HepG2 (cell line): ENCODE measurements around the gene BRAT1. TPM values are rescaled to one million over a fixed set of nuclear protein-coding genes. Genes with fewer than 3 reads are reported as not detected.

Experiments used
- ERF ChIP-seq: IDR thresholded peaks from 2 replicates; pipeline ENCODE4 v1.6.1; 2018; ENCODE audit warnings: missing biosample characterization, missing genetic modification reagents
- FOXC1 ChIP-seq: sonication (generic); formaldehyde crosslinking; IDR thresholded peaks from 2 replicates; pipeline ENCODE4 v1.8.0; 2022; ENCODE audit warnings: mild to moderate bottlenecking, missing genetic modification reagents, borderline replicate concordance
- KLF16 ChIP-seq, 2 experiments: sonication (generic) in 1 of 2; formaldehyde crosslinking in 1 of 2; IDR thresholded peaks; 2 replicates each; pipeline versions ENCODE4 v1.6.1 to v1.8.0; 2016 to 2023; ENCODE audit warnings: missing genetic modification reagents in 2 of 2, missing compliant biosample characterization in 1 of 2
- PHF20 ChIP-seq: sonication (generic); formaldehyde crosslinking; IDR thresholded peaks from 2 replicates; pipeline ENCODE4 v1.5.0; 2020; ENCODE audit warnings: mild to moderate bottlenecking, missing genetic modification reagents
- PHF21A ChIP-seq: sonication (generic); formaldehyde crosslinking; IDR thresholded peaks from 2 replicates; pipeline ENCODE4 v1.5.0; 2020; ENCODE audit warnings: mild to moderate bottlenecking, missing genetic modification reagents
- PITX1 ChIP-seq: sonication (generic); formaldehyde crosslinking; IDR thresholded peaks from 2 replicates; pipeline ENCODE4 v1.5.1; 2020; ENCODE audit warnings: mild to moderate bottlenecking, missing genetic modification reagents
- SAFB2 ChIP-seq: sonication (generic); formaldehyde crosslinking; IDR thresholded peaks from 2 replicates; pipeline ENCODE4 v1.5.1; 2020; ENCODE audit warnings: missing genetic modification reagents, low read depth, mild to moderate bottlenecking, borderline replicate concordance
- SP4 ChIP-seq: sonication (generic); formaldehyde crosslinking; IDR thresholded peaks from 2 replicates; pipeline ENCODE4 v1.8.1; 2023; ENCODE audit warnings: mild to moderate bottlenecking, missing genetic modification reagents
- STAG1 ChIP-seq: sonication (generic); formaldehyde crosslinking; IDR thresholded peaks from 2 replicates; pipeline ENCODE4 v1.4.0; 2020; ENCODE audit warnings: missing genetic modification reagents
- TBP ChIP-seq: sonication (generic); formaldehyde crosslinking; IDR thresholded peaks from 2 replicates; pipeline ENCODE4 v1.5.0; 2020; ENCODE audit warnings: missing genetic modification reagents
- THAP11 ChIP-seq: IDR thresholded peaks from 2 replicates; pipeline ENCODE4 v1.6.1; 2016; ENCODE audit warnings: missing biosample characterization, missing genetic modification reagents
- ZMAT5 ChIP-seq: sonication (generic); formaldehyde crosslinking; IDR thresholded peaks from 2 replicates; pipeline ENCODE4 v1.5.0; 2020; ENCODE audit warnings: mild to moderate bottlenecking, low read depth, missing genetic modification reagents, borderline replicate concordance
- ZNF710 ChIP-seq: sonication (generic); formaldehyde crosslinking; IDR thresholded peaks from 2 replicates; pipeline ENCODE4 v1.5.0; 2020; ENCODE audit warnings: mild to moderate bottlenecking, missing genetic modification reagents, borderline replicate concordance
- ZSCAN21 ChIP-seq: sonication (generic); formaldehyde crosslinking; IDR thresholded peaks from 2 replicates; pipeline ENCODE4 v1.8.0; 2022; ENCODE audit warnings: mild to moderate bottlenecking, missing genetic modification reagents, moderate library complexity, borderline replicate concordance
- polyA plus RNA-seq, 8 experiments: library from polyadenylated mRNA; depleted of rRNA in 3 of 8; stranded (reverse) in 7 of 8; unstranded in 1 of 8; fragments of >200 nt; fragmentation: Illumina TruSeq in 4 of 8; extraction: Trizol in 4 of 8; gene quantifications; 2 replicates each; pipeline versions ENCODE4 v1.2.1 to v1.2.3, GENCODE V29; 2011 to 2016; ENCODE audit warnings: low read depth in 4 of 8, missing spikeins in 1 of 8, mixed read lengths in 1 of 8; ENCODE audit not compliant: insufficient read depth in 1 of 8
- total RNA-seq, 5 experiments: library from RNA; depleted of rRNA; stranded (reverse); fragments of >200 nt; fragmentation: Illumina TruSeq; extraction: Trizol; gene quantifications; 2 replicates each; pipeline ENCODE4 v1.2.3, GENCODE V29; 2016; ENCODE audit warnings: low read depth in 1 of 5
- TF ChIP-seq, protein P1 (sequence below): sonication (generic); formaldehyde crosslinking; IDR thresholded peaks from 2 replicates; pipeline ENCODE4 v1.8.1; 2022; ENCODE audit warnings: mild to moderate bottlenecking, missing genetic modification reagents
- TF ChIP-seq, protein P2 (sequence below): sonication (generic); formaldehyde crosslinking; IDR thresholded peaks from 2 replicates; pipeline ENCODE4 v1.9.0; 2022; ENCODE audit warnings: missing genetic modification reagents, mild to moderate bottlenecking, borderline replicate concordance
- TF ChIP-seq, protein P3 (sequence below): sonication (generic); formaldehyde crosslinking; IDR thresholded peaks from 2 replicates; pipeline ENCODE4 v1.8.1; 2023; ENCODE audit warnings: missing genetic modification reagents, mild to moderate bottlenecking, borderline replicate concordance
- TF ChIP-seq, protein P4 (sequence below): sonication (generic); formaldehyde crosslinking; IDR thresholded peaks from 2 replicates; pipeline ENCODE4 v1.4.0; 2020; ENCODE audit warnings: mild to moderate bottlenecking, missing genetic modification reagents

Gene BRAT1
- total and polyA plus RNA-seq, 2 of the 13 experiments (the other 11 are each of a cell fraction or from before 2014, with no cell fraction given) = 10.2 to 20.3 TPM

DNA sequence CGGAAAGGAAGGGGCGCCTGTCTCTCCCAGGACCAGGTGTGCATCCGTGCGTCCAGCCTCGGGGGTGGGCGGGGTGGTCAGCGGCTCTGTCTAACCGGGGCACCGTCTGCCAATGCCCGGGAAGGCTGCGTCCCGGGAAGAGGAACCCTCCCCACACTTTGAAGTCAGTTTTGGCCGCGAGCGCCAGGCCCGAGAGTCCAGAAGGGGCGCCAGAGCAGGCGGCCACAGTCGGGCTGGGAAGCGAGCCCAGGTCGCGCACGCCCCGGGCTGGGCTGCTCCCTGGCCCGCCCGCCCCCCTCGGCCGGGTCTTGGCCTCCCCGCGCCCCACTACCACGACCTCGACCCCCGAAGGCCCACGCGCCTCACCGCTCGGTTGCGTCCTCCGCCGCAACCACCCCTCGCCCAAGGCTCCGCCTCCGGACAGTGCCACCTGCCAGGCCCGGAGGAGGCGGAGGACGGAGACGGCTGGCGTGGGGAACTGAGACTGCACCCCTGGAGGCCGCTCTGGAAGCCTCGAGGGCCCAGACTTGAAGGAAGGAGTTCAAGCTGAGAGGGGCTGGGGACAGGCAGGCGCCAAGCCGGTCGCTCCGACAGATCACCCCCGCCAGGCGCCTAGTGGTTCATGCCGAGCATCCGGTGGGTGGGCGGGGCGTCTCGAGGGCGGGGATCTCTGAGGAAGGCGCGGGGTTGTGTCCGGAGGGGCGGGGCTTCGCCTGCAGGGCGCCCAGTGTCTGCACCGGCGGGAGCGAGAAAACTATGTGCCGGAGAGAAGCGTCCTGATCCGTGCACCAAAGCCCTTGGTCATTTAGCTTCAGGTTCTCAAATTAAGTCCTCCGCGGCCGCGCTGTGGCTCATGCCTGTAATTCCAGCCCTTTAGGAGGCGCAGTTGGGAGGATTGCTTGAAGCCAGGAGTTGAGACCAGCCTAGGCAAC, at the start of gene BRAT1 (continued):
- TF ChIP-seq PITX1 (CRISPR knock-in tag) (peak; percentile 20; the same call in 1 of the 2 replicates), ERF (CRISPR knock-in tag) (peak; percentile 45; the same call in 1 of the 2 replicates), ZSCAN21 (peak; percentile 45; the same call in 1 of the 2 replicates), THAP11 (CRISPR knock-in tag) (peak; percentile 61; the same call in 1 of the 2 replicates), SP4 (CRISPR knock-in tag) (peak; percentile 77), STAG1 (CRISPR knock-in tag) (peak; percentile 14; the same call in 1 of the 2 replicates), PHF20 (CRISPR knock-in tag) (0 out of 2 replicates have a peak, but pooled peaks have one; percentile 9), FOXC1 (CRISPR knock-in tag) (peak; percentile 24), KLF16 (CRISPR knock-in tag; IDR thresholded peaks at IDR 0.05) (peak in 1 of 2 experiments; percentile 30; a peak in 1 of 4 replicates), PHF21A (0 out of 2 replicates have a peak, but pooled peaks have one; percentile 24), SAFB2 (CRISPR knock-in tag) (peak; percentile 60; the same call in 1 of the 2 replicates), TBP (CRISPR knock-in tag) (no peak), ZMAT5 (CRISPR knock-in tag) (no peak), ZNF710 (peak; percentile 35; the same call in 1 of the 2 replicates)
- TF ChIP-seq, protein P1, sequence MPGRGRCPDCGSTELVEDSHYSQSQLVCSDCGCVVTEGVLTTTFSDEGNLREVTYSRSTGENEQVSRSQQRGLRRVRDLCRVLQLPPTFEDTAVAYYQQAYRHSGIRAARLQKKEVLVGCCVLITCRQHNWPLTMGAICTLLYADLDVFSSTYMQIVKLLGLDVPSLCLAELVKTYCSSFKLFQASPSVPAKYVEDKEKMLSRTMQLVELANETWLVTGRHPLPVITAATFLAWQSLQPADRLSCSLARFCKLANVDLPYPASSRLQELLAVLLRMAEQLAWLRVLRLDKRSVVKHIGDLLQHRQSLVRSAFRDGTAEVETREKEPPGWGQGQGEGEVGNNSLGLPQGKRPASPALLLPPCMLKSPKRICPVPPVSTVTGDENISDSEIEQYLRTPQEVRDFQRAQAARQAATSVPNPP (CRISPR knock-in tag) = no peak
- TF ChIP-seq, protein P2, sequence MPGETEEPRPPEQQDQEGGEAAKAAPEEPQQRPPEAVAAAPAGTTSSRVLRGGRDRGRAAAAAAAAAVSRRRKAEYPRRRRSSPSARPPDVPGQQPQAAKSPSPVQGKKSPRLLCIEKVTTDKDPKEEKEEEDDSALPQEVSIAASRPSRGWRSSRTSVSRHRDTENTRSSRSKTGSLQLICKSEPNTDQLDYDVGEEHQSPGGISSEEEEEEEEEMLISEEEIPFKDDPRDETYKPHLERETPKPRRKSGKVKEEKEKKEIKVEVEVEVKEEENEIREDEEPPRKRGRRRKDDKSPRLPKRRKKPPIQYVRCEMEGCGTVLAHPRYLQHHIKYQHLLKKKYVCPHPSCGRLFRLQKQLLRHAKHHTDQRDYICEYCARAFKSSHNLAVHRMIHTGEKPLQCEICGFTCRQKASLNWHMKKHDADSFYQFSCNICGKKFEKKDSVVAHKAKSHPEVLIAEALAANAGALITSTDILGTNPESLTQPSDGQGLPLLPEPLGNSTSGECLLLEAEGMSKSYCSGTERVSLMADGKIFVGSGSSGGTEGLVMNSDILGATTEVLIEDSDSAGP = peak; percentile 59
- TF ChIP-seq, protein P3, sequence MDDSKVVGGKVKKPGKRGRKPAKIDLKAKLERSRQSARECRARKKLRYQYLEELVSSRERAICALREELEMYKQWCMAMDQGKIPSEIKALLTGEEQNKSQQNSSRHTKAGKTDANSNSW (CRISPR knock-in tag) = 0 out of 2 replicates have a peak, but pooled peaks have one; percentile 83
- TF ChIP-seq, protein P4, sequence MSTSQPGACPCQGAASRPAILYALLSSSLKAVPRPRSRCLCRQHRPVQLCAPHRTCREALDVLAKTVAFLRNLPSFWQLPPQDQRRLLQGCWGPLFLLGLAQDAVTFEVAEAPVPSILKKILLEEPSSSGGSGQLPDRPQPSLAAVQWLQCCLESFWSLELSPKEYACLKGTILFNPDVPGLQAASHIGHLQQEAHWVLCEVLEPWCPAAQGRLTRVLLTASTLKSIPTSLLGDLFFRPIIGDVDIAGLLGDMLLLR (CRISPR knock-in tag) = peak; percentile 57; the same call in 1 of the 2 replicates
